HG03558 (cell line): ENCODE data around the gene KLF13.

Source experiments
- ATAC-seq: cut with Tn5 transposase; IDR thresholded peaks from one replicate; pipeline ENCODE4 v1.9.1; 2021; ENCODE audit warnings: moderate number of reproducible peaks; ENCODE audit not compliant: unreplicated experiment; ENCODE audit errors: extremely low read depth

The KLF13 gene

GRCh38 chr15:31392761-31393401 is 66.2 kb downstream of the KLF13 start:
- no peak for ATAC-seq

- no peak for ATAC-seq
Measured at GRCh38 chr15:31393444-31394091, 66.9 kb downstream of the KLF13 start.

GRCh38 chr15:31396881-31397560 is 70.4 kb downstream of the KLF13 start:
- ATAC-seq, result no peak

GRCh38 chr15:31397851-31398661 is 71.4 kb downstream of the KLF13 start:
- no peak for ATAC-seq

- no peak for ATAC-seq
Measured at GRCh38 chr15:31398677-31399301, 72.2 kb downstream of the KLF13 start.

GRCh38 chr15:31399544-31400171 is 73.0 kb downstream of the KLF13 start:
- ATAC-seq, result no peak

- ATAC-seq, result no peak
Measured at GRCh38 chr15:31400222-31400927, 73.7 kb downstream of the KLF13 start.

- no peak for ATAC-seq
Measured at GRCh38 chr15:31401282-31401681, 74.6 kb downstream of the KLF13 start.

GRCh38 chr15:31402003-31402402 is 75.4 kb downstream of the KLF13 start:
- ATAC-seq, result no peak

GRCh38 chr15:31402511-31403056 is 75.9 kb downstream of the KLF13 start:
- no peak for ATAC-seq

- no peak for ATAC-seq
Measured at GRCh38 chr15:31403096-31403495, 76.5 kb downstream of the KLF13 start.

GRCh38 chr15:31403606-31404005 is 77.0 kb downstream of the KLF13 start:
- ATAC-seq, result no peak

GRCh38 chr15:31404345-31404744 is 77.7 kb downstream of the KLF13 start:
- ATAC-seq, result no peak

- ATAC-seq, result no peak
Measured at GRCh38 chr15:31405200-31405920, 78.7 kb downstream of the KLF13 start.

GRCh38 chr15:31407376-31407775 is 80.7 kb downstream of the KLF13 start:
- no peak for ATAC-seq

GRCh38 chr15:31407851-31408250 is 81.2 kb downstream of the KLF13 start:
- no peak for ATAC-seq

- no peak for ATAC-seq
Measured at GRCh38 chr15:31408724-31409123, 82.1 kb downstream of the KLF13 start.

- no peak for ATAC-seq
Measured at GRCh38 chr15:31409171-31409570, 82.5 kb downstream of the KLF13 start.
